ENCODE data around the gene AOPEP. TPM values are rescaled to one million over a fixed set of nuclear protein-coding genes. Genes with fewer than 3 reads are reported as not detected.
A peak's percentile ranks its signal among the peaks of the same experiment; 100 is the strongest.

The AOPEP gene
- polyA plus RNA-seq, 1 of the 3 experiments (the other 2 are of a cell fraction), result 54.6 TPM

DNA sequence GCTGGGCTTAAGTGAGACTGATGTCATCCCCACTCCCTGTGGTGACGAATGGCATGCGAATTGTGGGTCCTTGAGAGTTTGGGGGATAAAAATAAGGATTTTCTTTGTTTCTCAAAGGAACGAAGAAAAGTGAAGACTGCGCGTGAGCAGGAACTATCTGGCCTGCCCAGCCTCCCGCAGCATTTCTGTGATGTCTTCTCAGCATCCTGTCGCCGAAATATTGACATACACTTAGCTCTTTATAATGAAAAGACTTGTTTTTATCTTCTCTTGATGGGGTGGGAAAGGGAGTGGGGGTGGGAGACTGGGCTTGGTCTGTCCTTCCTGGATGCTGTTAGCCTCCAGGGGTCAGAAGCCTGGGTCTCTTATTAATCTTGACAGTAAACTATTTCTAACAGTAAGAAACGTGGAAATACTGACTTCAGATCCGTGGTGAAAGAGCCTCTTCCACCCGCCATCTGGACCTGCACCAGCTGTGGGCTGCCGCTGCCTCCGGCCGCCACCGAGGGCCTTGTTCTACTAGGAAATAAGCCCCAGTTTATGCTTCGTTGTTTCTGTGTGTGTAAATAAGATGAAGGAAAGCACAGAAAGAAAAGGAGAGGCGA lies 351.4 kb downstream of the AOPEP start:
- Histone ChIP-seq H3K36me3 (replicated peaks in 1 of 2; ENCODE audit: control insufficient read depth in 1 of 2, insufficient read depth in 2 of 2, low read length in 1 of 2) (peaks cover 57 to 83% of the 10 kb centered on the region in 2 experiments), H3K9ac (no peak overlapping the region), H4K20me1 (ENCODE audit: insufficient read depth) (peaks cover 89% of the 10 kb centered on the region), H3K79me2 (ENCODE audit: insufficient read depth) (peaks cover 92% of the 10 kb centered on the region), H3K9me3 (no peaks in the 10 kb centered on the region), H3K4me3 (ENCODE audit: low read depth in 2 of 2, low read length in 1 of 2) (no peak overlapping the region), H3F3A (replicated peaks; ENCODE audit: insufficient read depth) (peaks cover 5% of the 10 kb centered on the region), H3K27ac (ENCODE audit: low read depth in 2 of 2, low read length in 1 of 2) (peak overlapping the region in 1 of 2 experiments; percentile 19; a peak in 1 of 4 replicates), H3K27me3 (ENCODE audit: insufficient read depth) (no peaks in the 10 kb centered on the region), H3K4me1 (ENCODE audit: control insufficient read depth in 1 of 2, insufficient read depth in 2 of 2, low read depth in 1 of 2, low read length in 1 of 2) (peaks cover 0 to 52% of the 10 kb centered on the region in 2 experiments; a peak in 1 of 4 replicates), H2AFZ (ENCODE audit: low read depth) (no peak overlapping the region), H3K4me2 (no peak overlapping the region), H3K9me2 (no peaks in the 10 kb centered on the region)
- WGBS (ENCODE audit: low lambda C conversion rate), result 89% methylated on average over 17 of the region's 17 CpGs
- no peak for TF ChIP-seq FOSL2 (IDR thresholded peaks at IDR 0.05; ENCODE audit: borderline replicate concordance, low read depth)
- TF ChIP-seq TEAD4 (IDR thresholded peaks at IDR 0.05; ENCODE audit: borderline replicate concordance, insufficient read depth), result no peak
- TF ChIP-seq RAD21 (IDR thresholded peaks at IDR 0.05; ENCODE audit: low read length), result no peak
- TF ChIP-seq MEF2A (IDR thresholded peaks at IDR 0.05; ENCODE audit: borderline replicate concordance, low read depth), result no peak
- TF ChIP-seq FOXJ3 (CRISPR knock-in tag; IDR thresholded peaks at IDR 0.05), result no peak
- TF ChIP-seq USF1 (IDR thresholded peaks at IDR 0.05; ENCODE audit: borderline replicate concordance, low read depth), result no peak
- no peak for TF ChIP-seq PBX3 (IDR thresholded peaks at IDR 0.05)
- no peak for TF ChIP-seq POLR2AphosphoS5 (IDR thresholded peaks at IDR 0.05; ENCODE audit: low read depth, low read length)
- TF ChIP-seq MXI1 (IDR thresholded peaks at IDR 0.05; ENCODE audit: low read depth, low read length), result no peak
- no peak for TF ChIP-seq RCOR1 (IDR thresholded peaks at IDR 0.05; ENCODE audit: low read length)
- TF ChIP-seq CTCF (IDR thresholded peaks at IDR 0.05), result no peak
- no peak for TF ChIP-seq NRF1 (IDR thresholded peaks at IDR 0.05; ENCODE audit: low read depth, low read length)
- no peak for TF ChIP-seq EZH2phosphoT487 (IDR thresholded peaks at IDR 0.05; ENCODE audit: borderline replicate concordance, low read depth)
- DNase-seq, result no peak
- ChIA-PET POLR2A (interaction anchor here (0.8 kb wide), 1 partner anchor 12 kb away, joined by 3 read pairs; no protein-coding TSS in a partner anchor), CTCF (interaction anchor here (0.7 to 1.2 kb wide), 3 partner anchors 47 to 294 kb away, joined by 3 to 4 read pairs (median 3); no protein-coding TSS in a partner anchor)
